ENCODE measurements around the gene IKZF1. TPM values are rescaled to one million over a fixed set of nuclear protein-coding genes. Genes with fewer than 3 reads are reported as not detected.

The IKZF1 gene
- total and polyA plus RNA-seq, 9 of the 15 experiments (the other 6 are each of a cell fraction or from before 2014, with no cell fraction given): 12.6 to 85.3 (median 44.7) TPM

DNA sequence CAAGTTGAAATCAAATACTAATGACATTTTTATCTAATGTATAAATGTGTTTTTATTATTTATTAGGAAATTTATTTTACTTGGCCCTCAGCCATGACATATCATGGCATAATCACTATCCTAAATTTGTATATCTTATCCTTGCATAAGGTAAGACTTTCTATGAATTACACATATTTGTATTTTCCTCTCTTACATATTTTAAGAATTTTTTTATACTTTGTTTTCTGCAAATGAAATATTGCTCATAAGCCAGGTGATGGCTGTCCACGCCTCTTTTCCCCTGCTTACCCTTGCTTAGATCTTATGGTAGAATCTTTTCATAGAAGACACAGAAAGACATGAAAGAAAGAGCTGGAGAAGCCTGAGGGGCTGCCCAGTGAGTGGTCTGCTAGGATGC is 48.2 kb downstream of the IKZF1 start:
- ATAC-seq: no peak
- BruUV-seq (replicated peaks): no TSS peak
- H3K79me2 ChIP-seq (ENCODE audit: control insufficient read depth, insufficient read depth, low read length): peaks cover 61% of the 10 kb centered on the region

More for the DNA sequence above, 48.2 kb downstream of the IKZF1 start:
- no peak overlapping the region; the same call in 2 of the 3 replicates for H3K27ac ChIP-seq (ENCODE audit: extremely low read depth, low read depth, low read length)
- FAIRE-seq (no peak), DNase-seq (ENCODE audit: extremely low read depth in 1 of 4, low spot score in 3 of 4) (no peak)
- no peak for TF ChIP-seq EGR1 (conservative IDR thresholded peaks at IDR 0.05)
- TF ChIP-seq ETS2 (tag; IDR thresholded peaks at IDR 0.05; ENCODE audit: borderline replicate concordance, poor library complexity, severe bottlenecking): no peak
- no peak for TF ChIP-seq EHMT2 (IDR thresholded peaks at IDR 0.05)
- TF ChIP-seq, protein P1, sequence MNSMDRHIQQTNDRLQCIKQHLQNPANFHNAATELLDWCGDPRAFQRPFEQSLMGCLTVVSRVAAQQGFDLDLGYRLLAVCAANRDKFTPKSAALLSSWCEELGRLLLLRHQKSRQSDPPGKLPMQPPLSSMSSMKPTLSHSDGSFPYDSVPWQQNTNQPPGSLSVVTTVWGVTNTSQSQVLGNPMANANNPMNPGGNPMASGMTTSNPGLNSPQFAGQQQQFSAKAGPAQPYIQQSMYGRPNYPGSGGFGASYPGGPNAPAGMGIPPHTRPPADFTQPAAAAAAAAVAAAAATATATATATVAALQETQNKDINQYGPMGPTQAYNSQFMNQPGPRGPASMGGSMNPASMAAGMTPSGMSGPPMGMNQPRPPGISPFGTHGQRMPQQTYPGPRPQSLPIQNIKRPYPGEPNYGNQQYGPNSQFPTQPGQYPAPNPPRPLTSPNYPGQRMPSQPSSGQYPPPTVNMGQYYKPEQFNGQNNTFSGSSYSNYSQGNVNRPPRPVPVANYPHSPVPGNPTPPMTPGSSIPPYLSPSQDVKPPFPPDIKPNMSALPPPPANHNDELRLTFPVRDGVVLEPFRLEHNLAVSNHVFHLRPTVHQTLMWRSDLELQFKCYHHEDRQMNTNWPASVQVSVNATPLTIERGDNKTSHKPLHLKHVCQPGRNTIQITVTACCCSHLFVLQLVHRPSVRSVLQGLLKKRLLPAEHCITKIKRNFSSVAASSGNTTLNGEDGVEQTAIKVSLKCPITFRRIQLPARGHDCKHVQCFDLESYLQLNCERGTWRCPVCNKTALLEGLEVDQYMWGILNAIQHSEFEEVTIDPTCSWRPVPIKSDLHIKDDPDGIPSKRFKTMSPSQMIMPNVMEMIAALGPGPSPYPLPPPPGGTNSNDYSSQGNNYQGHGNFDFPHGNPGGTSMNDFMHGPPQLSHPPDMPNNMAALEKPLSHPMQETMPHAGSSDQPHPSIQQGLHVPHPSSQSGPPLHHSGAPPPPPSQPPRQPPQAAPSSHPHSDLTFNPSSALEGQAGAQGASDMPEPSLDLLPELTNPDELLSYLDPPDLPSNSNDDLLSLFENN (IDR thresholded peaks at IDR 0.05; ENCODE audit: low read depth in 2 of 2, low read length in 2 of 2): no peak
- no peak for TF ChIP-seq ZNF239 (CRISPR knock-in tag; IDR thresholded peaks at IDR 0.05)
- no peak for TF ChIP-seq MYBL2 (IDR thresholded peaks at IDR 0.05; ENCODE audit: low read depth)
- no peak for TF ChIP-seq MYBL2 (CRISPR knock-in tag; IDR thresholded peaks at IDR 0.05; ENCODE audit: borderline replicate concordance)
- TF ChIP-seq ZNF778 (CRISPR knock-in tag; IDR thresholded peaks at IDR 0.05): no peak
- no peak for TF ChIP-seq E2F4 (CRISPR knock-in tag; IDR thresholded peaks at IDR 0.05; ENCODE audit: low read depth)
- no peak for TF ChIP-seq TSC22D4 (tag; IDR thresholded peaks at IDR 0.05)
- TF ChIP-seq ZNF79 (CRISPR knock-in tag; IDR thresholded peaks at IDR 0.05; ENCODE audit: low read depth): no peak
- TF ChIP-seq FOXK1 (CRISPR knock-in tag; IDR thresholded peaks at IDR 0.05; ENCODE audit: borderline replicate concordance): no peak
- TF ChIP-seq, protein P2, sequence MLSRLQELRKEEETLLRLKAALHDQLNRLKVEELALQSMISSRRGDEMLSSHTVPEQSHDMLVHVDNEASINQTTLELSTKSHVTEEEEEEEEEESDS (CRISPR knock-in tag; IDR thresholded peaks at IDR 0.05): no peak
- peaks cover 60% of the 10 kb centered on the region for H3K36me3 ChIP-seq (ENCODE audit: control insufficient read depth, insufficient read depth, low read length)
- no peak overlapping the region for H3K4me2 ChIP-seq (ENCODE audit: insufficient read depth, low read length)
- no peak overlapping the region for H2AFZ ChIP-seq (ENCODE audit: low read depth, low read length)
- no peaks in the 10 kb centered on the region for H3K9me3 ChIP-seq (replicated peaks; ENCODE audit: control insufficient read depth, insufficient read depth, low read depth, low read length)
- no peaks in the 10 kb centered on the region for H3K9me1 ChIP-seq (ENCODE audit: control insufficient read depth, insufficient read depth, low read length)
- 100% methylated on average over 1 of the region's 1 CpG for WGBS (ENCODE audit: insufficient coverage, low coverage, missing lambda C conversion rate)
- H3K27me3 ChIP-seq (ENCODE audit: control insufficient read depth in 2 of 2, insufficient read depth in 2 of 2, low read length in 2 of 2): no peaks in the 10 kb centered on the region
- H3K4me3 ChIP-seq: no peak overlapping the region
- intact Hi-C loops (cut with micrococcal nuclease): no loop called here
- ChIA-PET CTCF (ENCODE audit: low intra/inter-chr PET ratio) (no interaction called here), POLR2A (interaction anchor here (0.8 to 1.2 kb wide), 2 partner anchors 14 to 15 kb away, joined by 3 to 4 read pairs; no protein-coding TSS in a partner anchor)
- peaks cover 39 to 63% of the 10 kb centered on the region in 2 experiments for H3K4me1 ChIP-seq (replicated peaks in 1 of 2; ENCODE audit: control insufficient read depth in 2 of 2, insufficient read depth in 2 of 2, low read length in 2 of 2)
- in situ Hi-C loops (cut with MboI): no loop called here
- H3K9ac ChIP-seq (ENCODE audit: insufficient read depth in 1 of 2, low read depth in 2 of 2, low read length in 2 of 2): peak overlapping the region in 1 of 2 experiments; percentile 53; a peak in 1 of 4 replicates
- no peaks in the 10 kb centered on the region for H4K20me1 ChIP-seq (replicated peaks; ENCODE audit: control insufficient read depth, insufficient read depth, low read length)
